H1 (cell line): ENCODE results near the gene EPHA1. TPM values are rescaled to one million over a fixed set of nuclear protein-coding genes. Genes with fewer than 3 reads are reported as not detected.
A peak's percentile ranks its signal among the peaks of the same experiment; 100 is the strongest.

ENCODE experiments used
- CTCF ChIA-PET: fragments of 300-600 bp; sonication (Branson Sonifier 250); formaldehyde crosslinking; loops from one replicate; lab custom pipeline; 2021; ENCODE audit not compliant: partially characterized antibody; lab: Charles Lee
- POLR2A ChIA-PET: fragments of 300-600 bp; sonication (Branson Sonifier 250); formaldehyde crosslinking; loops from one replicate; lab custom pipeline; 2021; ENCODE audit warnings: inconsistent platforms; ENCODE audit not compliant: partially characterized antibody; lab: Charles Lee
- DNase-seq, 2 experiments: peaks; one replicate each; pipeline versions ENCODE4 v3.0.0 to v3.0.0-alpha.2; 2010 to 2022; ENCODE audit warnings: low spot score in 2 of 2, low read depth in 1 of 2, mixed read lengths in 1 of 2
- FAIRE-seq: peaks from 2 replicates; lab custom pipeline; 2011; peaks lifted over from hg19 to GRCh38; lab: Jason Lieb, UNC
- H2AFZ ChIP-seq: 2 replicates; pipeline ENCODE4 v1.8.1; 2012; ENCODE audit warnings: low read length, inconsistent platforms
- H2AK5ac ChIP-seq: 2 replicates; pipeline ENCODE4 v1.6.1; 2013; ENCODE audit warnings: low read depth, low read length
- H2BK120ac ChIP-seq: replicated peaks from 2 replicates; pipeline ENCODE3; 2013; ENCODE audit warnings: low read depth, low read length, inconsistent platforms
- H2BK12ac ChIP-seq: 2 replicates; pipeline ENCODE4 v1.6.1; 2013; ENCODE audit warnings: low read depth, low read length
- H2BK15ac ChIP-seq: 2 replicates; pipeline ENCODE4 v1.6.1; 2013; ENCODE audit warnings: low read length
- H2BK20ac ChIP-seq: 2 replicates; pipeline ENCODE4 v1.6.1; 2013; ENCODE audit warnings: low read length
- H2BK5ac ChIP-seq: 2 replicates; pipeline ENCODE4 v1.6.1; 2013; ENCODE audit warnings: low read depth, low read length
- H3K14ac ChIP-seq: 2 replicates; pipeline ENCODE4 v1.6.1; 2013; ENCODE audit warnings: inconsistent platforms; ENCODE audit not compliant: insufficient read length
- H3K18ac ChIP-seq: 2 replicates; pipeline ENCODE4 v1.6.1; 2013; ENCODE audit warnings: low read length; ENCODE audit errors: extremely low read depth
- H3K23ac ChIP-seq: 2 replicates; pipeline ENCODE4 v1.6.1; 2013; ENCODE audit warnings: inconsistent platforms; ENCODE audit not compliant: insufficient read length
- H3K23me2 ChIP-seq: 2 replicates; pipeline ENCODE4 v1.6.1; 2013; ENCODE audit warnings: low read depth, low read length
- H3K27ac ChIP-seq: 2 replicates; pipeline ENCODE4 v1.6.1; 2011; ENCODE audit warnings: low read depth, low read length, inconsistent platforms
- H3K27me3 ChIP-seq, 4 experiments: replicated peaks in 1 of 4; 1 replicate in 1 of 4; 2 replicates in 3 of 4; pipeline versions ENCODE4 v1.6.1 to v1.8.1; 2011 to 2013; ENCODE audit warnings: low read length in 3 of 4, mild to moderate bottlenecking in 3 of 4, inconsistent platforms in 2 of 4, mixed read lengths in 2 of 4, moderate library complexity in 1 of 4; ENCODE audit not compliant: control insufficient read depth in 3 of 4, insufficient read depth in 3 of 4; ENCODE audit errors: extremely low read depth in 1 of 4
- H3K36me3 ChIP-seq, 4 experiments: 2 replicates each; pipeline versions ENCODE4 v1.6.1 to v1.8.1; 2011 to 2013; ENCODE audit warnings: mild to moderate bottlenecking in 4 of 4, low read length in 3 of 4, moderate library complexity in 2 of 4, control low read depth in 1 of 4, inconsistent platforms in 1 of 4; ENCODE audit not compliant: insufficient read depth in 4 of 4, control insufficient read depth in 2 of 4
- H3K4ac ChIP-seq: replicated peaks from 2 replicates; pipeline ENCODE3; 2013; ENCODE audit warnings: low read length, low read depth, mixed read lengths, inconsistent platforms; ENCODE audit not compliant: insufficient read length
- H3K4me1 ChIP-seq, 4 experiments: replicated peaks in 1 of 4; 1 replicate in 1 of 4; 2 replicates in 3 of 4; pipeline versions ENCODE4 v1.6.1 to v1.8.1; 2011 to 2013; ENCODE audit warnings: low read length in 3 of 4, inconsistent platforms in 2 of 4, mixed read lengths in 1 of 4; ENCODE audit not compliant: insufficient read depth in 4 of 4, control insufficient read depth in 3 of 4
- H3K4me2 ChIP-seq, 2 experiments: 2 replicates each; pipeline versions ENCODE4 v1.6.1 to v1.8.1; 2011 to 2013; ENCODE audit warnings: low read depth in 2 of 2, low read length in 2 of 2, control low read depth in 1 of 2, inconsistent platforms in 1 of 2, mild to moderate bottlenecking in 1 of 2; ENCODE audit not compliant: insufficient read depth in 1 of 2
- H3K4me3 ChIP-seq, 4 experiments: fragments of 200-600, 300-600 bp in 1 of 4; sonication (generic), shearing (Covaris generic), sonication (Bioruptor Twin) in 1 of 4; 2 replicates each; pipeline versions ENCODE4 v1.5.1 to v1.8.1; 2011 to 2016; ENCODE audit warnings: low read length in 4 of 4, low read depth in 3 of 4, control low read depth in 2 of 4, inconsistent platforms in 2 of 4, mild to moderate bottlenecking in 2 of 4, mixed read lengths in 1 of 4, moderate library complexity in 1 of 4; ENCODE audit not compliant: insufficient read depth in 2 of 4; ENCODE audit errors: extremely low read depth in 1 of 4
- H3K56ac ChIP-seq: replicated peaks from 2 replicates; pipeline ENCODE3; 2013; ENCODE audit warnings: low read depth, mild to moderate bottlenecking, mixed read lengths, low read length, inconsistent platforms; ENCODE audit not compliant: insufficient read length
- H3K79me1 ChIP-seq: 2 replicates; pipeline ENCODE4 v1.6.1; 2013; ENCODE audit warnings: low read depth, low read length, control low read depth
- H3K79me2 ChIP-seq, 2 experiments: 2 replicates each; pipeline versions ENCODE4 v1.6.1 to v1.8.1; 2012 to 2013; ENCODE audit warnings: low read length in 2 of 2, mild to moderate bottlenecking in 2 of 2, inconsistent platforms in 1 of 2; ENCODE audit not compliant: insufficient read depth in 2 of 2, control insufficient read depth in 1 of 2
- H3K9ac ChIP-seq, 4 experiments: replicated peaks in 1 of 4; 1 replicate in 1 of 4; 2 replicates in 3 of 4; pipeline versions ENCODE4 v1.6.1 to v1.8.1; 2011 to 2013; ENCODE audit warnings: low read depth in 3 of 4, low read length in 3 of 4, control low read depth in 2 of 4, mild to moderate bottlenecking in 2 of 4, moderate library complexity in 2 of 4, inconsistent platforms in 1 of 4; ENCODE audit errors: extremely low read depth in 1 of 4
- H3K9me3 ChIP-seq, 2 experiments: 2 replicates each; pipeline versions ENCODE4 v1.6.1 to v1.8.1; 2012 to 2013; ENCODE audit warnings: mild to moderate bottlenecking in 2 of 2, moderate library complexity in 2 of 2, control low read depth in 1 of 2, inconsistent platforms in 1 of 2, low read depth in 1 of 2, low read length in 1 of 2, mixed read lengths in 1 of 2; ENCODE audit not compliant: insufficient read depth in 2 of 2
- H4K20me1 ChIP-seq, 2 experiments: replicated peaks in 1 of 2; 2 replicates each; pipeline versions ENCODE3 to v1.8.1; 2011 to 2013; ENCODE audit warnings: inconsistent platforms in 2 of 2, low read length in 2 of 2, mild to moderate bottlenecking in 1 of 2; ENCODE audit not compliant: insufficient read depth in 2 of 2, control insufficient read depth in 1 of 2
- H4K5ac ChIP-seq: 2 replicates; pipeline ENCODE4 v1.6.1; 2013; ENCODE audit warnings: low read length, low read depth, mixed read lengths, inconsistent platforms; ENCODE audit not compliant: insufficient read length
- H4K8ac ChIP-seq: 2 replicates; pipeline ENCODE4 v1.8.0; 2013; ENCODE audit warnings: mild to moderate bottlenecking, moderate library complexity, low read length, inconsistent platforms; ENCODE audit not compliant: insufficient read depth; ENCODE audit errors: extremely low read depth
- H4K91ac ChIP-seq: replicated peaks from 2 replicates; pipeline ENCODE3; 2013; ENCODE audit warnings: low read length, mixed read lengths, inconsistent platforms; ENCODE audit not compliant: insufficient read length
- CHD2 ChIP-seq: IDR thresholded peaks from 2 replicates; pipeline ENCODE4 v1.6.1; 2012; ENCODE audit warnings: low read length, improper control_type of control experiment
- PHF8 ChIP-seq: fragments of 200-600 bp; sonication (generic); conservative IDR thresholded peaks from 2 replicates; pipeline ENCODE4 v1.7.1; 2012; ENCODE audit warnings: low read depth, mild to moderate bottlenecking, inconsistent platforms, low read length, moderate library complexity
- WGBS, 2 experiments: shearing (Covaris generic) in 1 of 2; methylation state at CpG; one replicate each; pipeline versions ENCODE4 v1.1.6 to v1.1.7; 2013 to 2015; ENCODE audit warnings: low lambda C conversion rate in 2 of 2, mixed read lengths in 2 of 2, inconsistent platforms in 1 of 2, low coverage in 1 of 2, missing lambda C conversion rate in 1 of 2; ENCODE audit not compliant: insufficient replicate concordance in 2 of 2, insufficient coverage in 1 of 2, insufficient read length in 1 of 2; ENCODE audit errors: extremely low coverage in 1 of 2, missing lambda C conversion rate in 1 of 2; 5-methylcytosine and 5-hydroxymethylcytosine counted together
- polyA plus RNA-seq, 7 experiments: library from polyadenylated mRNA; depleted of rRNA in 3 of 7; stranded (reverse) in 5 of 7; unstranded in 2 of 7; fragments of >200 nt in 5 of 7; fragments of 200-250 nt in 2 of 7; gene quantifications; 1 replicate in 5 of 7; 2 replicates in 1 of 7; 4 replicates in 1 of 7; pipeline versions ENCODE4 v1.2.1 to v1.2.3, GENCODE V29; 2011 to 2013; ENCODE audit warnings: missing spikeins in 2 of 7, mixed read lengths in 2 of 7
- total RNA-seq: library from RNA; stranded (reverse); fragmentation: NEBNext Ultra II Directional; extraction: Animal tissue kit (Norgen Biotek cat#: 25700); gene quantifications from 2 replicates; pipeline ENCODE4 v1.2.1, GENCODE V29; 2021

The EPHA1 gene
- total and polyA plus RNA-seq, 2 of the 8 experiments (the other 6 are each of a cell fraction or from before 2014, with no cell fraction given): 86.5 to 133 TPM

DNA sequence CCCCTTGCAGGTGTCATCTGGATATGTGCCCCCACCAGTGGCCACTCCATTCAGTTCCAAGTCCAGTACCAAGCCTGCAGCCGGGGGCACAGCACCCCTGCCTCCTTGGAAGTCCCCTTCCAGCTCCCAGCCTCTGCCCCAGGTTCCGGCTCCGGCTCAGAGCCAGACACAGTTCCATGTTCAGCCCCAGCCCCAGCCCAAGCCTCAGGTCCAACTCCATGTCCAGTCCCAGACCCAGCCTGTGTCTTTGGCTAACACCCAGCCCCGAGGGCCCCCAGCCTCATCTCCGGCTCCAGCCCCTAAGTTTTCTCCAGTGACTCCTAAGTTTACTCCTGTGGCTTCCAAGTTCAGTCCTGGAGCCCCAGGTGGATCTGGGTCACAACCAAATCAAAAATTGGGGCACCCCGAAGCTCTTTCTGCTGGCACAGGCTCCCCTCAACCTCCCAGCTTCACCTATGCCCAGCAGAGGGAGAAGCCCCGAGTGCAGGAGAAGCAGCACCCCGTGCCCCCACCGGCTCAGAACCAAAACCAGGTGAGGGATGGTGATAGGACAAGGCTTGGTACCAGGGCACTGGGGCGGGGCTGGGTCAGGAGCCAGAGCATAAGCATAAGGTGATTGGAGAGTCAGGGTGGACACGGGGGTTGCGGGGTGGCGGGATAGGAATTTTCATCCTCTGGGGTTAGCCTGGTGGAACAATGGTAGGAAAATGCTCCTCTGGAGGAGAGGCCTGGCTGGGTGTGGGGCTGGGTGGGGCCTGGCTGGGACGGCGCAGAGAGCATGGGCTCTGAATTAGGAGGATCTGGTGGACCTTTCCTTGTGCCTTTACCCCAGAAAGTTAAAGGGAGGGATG, 25.6 kb downstream of the EPHA1 start:
- Histone ChIP-seq H3K79me1 (peaks cover 26% of the 10 kb centered on the region), H4K5ac (no peak overlapping the region), H3K79me2 (peaks cover 3 to 55% of the 10 kb centered on the region in 2 experiments; a peak in 3 of 4 replicates), H2BK15ac (no peak overlapping the region), H2BK20ac (no peak overlapping the region), H3K9ac (no peak overlapping the region), H4K8ac (no peak overlapping the region; the same call in 1 of the 2 replicates), H2BK5ac (peak overlapping the region; percentile 13; the same call in 1 of the 2 replicates), H3K4me2 (peak overlapping the region; percentile 69 to 93), H3K27ac (no peak overlapping the region), H3K4ac (no peak overlapping the region), H3K23me2 (peaks cover 8% of the 10 kb centered on the region; the same call in 1 of the 2 replicates), H3K4me1 (peaks cover 5 to 22% (median 6%) of the 10 kb centered on the region in 4 experiments), H3K56ac (no peak overlapping the region), H4K20me1 (peaks cover 29 to 40% of the 10 kb centered on the region in 2 experiments), H2BK120ac (no peak overlapping the region), H3K18ac (no peak overlapping the region), H3K23ac (no peak overlapping the region), H3K27me3 (no peaks in the 10 kb centered on the region), H2AFZ (no peak overlapping the region), H3K4me3 (peak overlapping the region; percentile 76 to 100 (median 88); a peak in 5 of 8 replicates), H3K36me3 (peaks cover 6 to 34% (median 13%) of the 10 kb centered on the region in 4 experiments), H3K9me3 (no peaks in the 10 kb centered on the region), H2AK5ac (no peak overlapping the region), H2BK12ac (no peak overlapping the region), H4K91ac (no peak overlapping the region), H3K14ac (no peak overlapping the region)
- TF ChIP-seq PHF8 (no peak), CHD2 (no peak)
- FAIRE-seq (no peak), DNase-seq (no peak)
- CTCF ChIA-PET: interaction anchor here (0.6 to 17.5 kb wide), 10 partner anchors 8 to 84 kb away, joined by 3 to 359 read pairs (median 6); partner anchors contain the start of gene EPHA1
- 91% methylated on average over 14 of the region's 15 CpGs; no CpG with 5 or more reads in 1 of the 2 experiments for whole genome bisulfite sequencing, 2 experiments
- POLR2A ChIA-PET: interaction anchor here (0.8 to 19.0 kb wide), 5 partner anchors 15 to 38 kb away, joined by 3 to 518 read pairs (median 8); partner anchors contain the start of genes EPHA1 and FAM131B
